Neutrophil (primary cell): ENCODE results near the gene NDOR1.

Source experiments
- H3K27ac ChIP-seq: fragments of 200-600 bp; sonication (generic); 2 replicates; pipeline ENCODE4 v1.5.1; 2016; ENCODE audit warnings: mild to moderate bottlenecking, moderate library complexity
- H3K27me3 ChIP-seq: fragments of 200-600 bp; sonication (generic); 2 replicates; pipeline ENCODE4 v1.6.0; 2016; ENCODE audit warnings: mild to moderate bottlenecking
- H3K36me3 ChIP-seq: fragments of 200-600 bp; sonication (generic); 2 replicates; pipeline ENCODE4 v1.5.1; 2017
- H3K4me1 ChIP-seq, 2 experiments: fragments of 200-600 bp in 1 of 2; sonication (generic) in 1 of 2; 1 replicate in 1 of 2; 2 replicates in 1 of 2; pipeline versions ENCODE4 v1.5.1 to v1.6.1; 2013 to 2016; ENCODE audit warnings: low read depth in 1 of 2, low read length in 1 of 2, mild to moderate bottlenecking in 1 of 2, moderate library complexity in 1 of 2; ENCODE audit not compliant: control insufficient read depth in 1 of 2, insufficient read depth in 1 of 2
- H3K4me3 ChIP-seq, 2 experiments: fragments of 200-600 bp in 1 of 2; sonication (generic) in 1 of 2; 1 replicate in 1 of 2; 2 replicates in 1 of 2; pipeline ENCODE4 v1.5.1; 2013 to 2016; ENCODE audit warnings: low read depth in 1 of 2, low read length in 1 of 2, mild to moderate bottlenecking in 1 of 2, moderate library complexity in 1 of 2
- H3K9me3 ChIP-seq: fragments of 200-600 bp; sonication (generic); 2 replicates; pipeline ENCODE4 v1.5.1; 2016
- CTCF ChIP-seq: fragments of 200-600 bp; sonication (generic); IDR thresholded peaks from 2 replicates; pipeline ENCODE4 v1.5.1; 2016; ENCODE audit warnings: antibody characterized with exemption

The NDOR1 gene

DNA sequence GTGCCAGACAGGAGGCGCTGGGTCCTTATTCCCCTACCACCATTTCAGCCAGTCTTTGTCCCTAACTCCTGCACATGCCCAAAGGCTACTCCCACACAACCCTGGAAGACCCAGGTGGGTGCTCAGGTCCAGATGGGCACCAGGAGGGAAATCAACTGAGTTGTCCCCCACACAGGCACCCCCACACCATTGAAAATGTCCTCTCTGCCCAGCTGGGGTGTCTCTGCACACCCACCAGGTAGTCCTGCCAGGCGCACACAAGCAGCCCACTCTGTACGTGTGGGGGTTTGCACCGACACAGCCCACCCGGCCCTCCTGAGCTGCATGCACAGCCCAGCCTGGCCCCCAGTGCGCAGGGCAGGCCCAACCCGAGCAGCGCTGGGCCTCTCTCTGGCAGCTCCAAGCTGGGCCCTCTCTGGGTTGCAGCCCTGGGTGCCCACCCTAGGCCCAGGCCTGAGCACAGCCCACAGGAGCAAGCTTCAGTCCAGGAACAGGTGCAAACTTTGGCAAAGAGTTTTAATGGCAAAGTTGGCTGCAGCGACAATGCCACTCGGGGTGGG, 14.3 kb downstream of the NDOR1 start:
- Histone ChIP-seq H3K27me3 (peaks cover 40% of the 10 kb centered on the region), H3K4me1 (peaks cover 15 to 30% of the 10 kb centered on the region in 2 experiments), H3K27ac (no peak overlapping the region), H3K36me3 (peaks cover 37% of the 10 kb centered on the region), H3K4me3 (no peak overlapping the region), H3K9me3 (no peaks in the 10 kb centered on the region)
- TF ChIP-seq CTCF, result no peak

- TF ChIP-seq CTCF, result no peak
- peaks cover 30% of the 10 kb centered on the region for H3K36me3 ChIP-seq
- no peak overlapping the region for H3K4me3 ChIP-seq
- H3K4me1 ChIP-seq, result peaks cover 15 to 30% of the 10 kb centered on the region in 2 experiments
- no peak overlapping the region for H3K27ac ChIP-seq
- H3K9me3 ChIP-seq, result no peaks in the 10 kb centered on the region
- H3K27me3 ChIP-seq, result peaks cover 46% of the 10 kb centered on the region
These were observed 15.0 kb downstream of the NDOR1 start for GRCh38 chr9:137220317-137221094.

DNA sequence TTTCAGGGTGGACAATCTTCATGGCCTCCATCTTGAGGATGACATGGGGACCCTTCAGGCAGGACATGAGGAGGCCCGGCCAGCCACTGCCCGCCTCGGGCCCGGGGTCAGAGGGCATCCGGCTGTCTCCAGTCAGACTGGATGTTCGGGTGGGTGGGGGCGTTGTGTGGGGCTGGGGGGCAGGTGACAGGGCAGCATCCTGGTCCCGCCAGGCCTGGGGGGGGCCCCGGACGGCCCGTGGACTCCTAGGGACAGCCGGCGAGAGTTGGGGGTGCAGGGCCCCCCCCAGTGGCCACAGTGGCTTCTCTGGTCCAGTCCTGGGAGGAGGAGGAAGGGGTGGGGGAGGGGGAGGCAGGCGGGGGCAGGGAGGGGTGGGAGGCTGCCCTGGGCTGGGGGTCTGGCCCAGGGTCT, 15.6 kb downstream of the NDOR1 start:
- Histone ChIP-seq H3K36me3 (peaks cover 24% of the 10 kb centered on the region), H3K27ac (no peak overlapping the region), H3K9me3 (no peaks in the 10 kb centered on the region), H3K27me3 (peaks cover 52% of the 10 kb centered on the region), H3K4me1 (peaks cover 15 to 30% of the 10 kb centered on the region in 2 experiments), H3K4me3 (no peak overlapping the region)
- TF ChIP-seq CTCF, result no peak

DNA sequence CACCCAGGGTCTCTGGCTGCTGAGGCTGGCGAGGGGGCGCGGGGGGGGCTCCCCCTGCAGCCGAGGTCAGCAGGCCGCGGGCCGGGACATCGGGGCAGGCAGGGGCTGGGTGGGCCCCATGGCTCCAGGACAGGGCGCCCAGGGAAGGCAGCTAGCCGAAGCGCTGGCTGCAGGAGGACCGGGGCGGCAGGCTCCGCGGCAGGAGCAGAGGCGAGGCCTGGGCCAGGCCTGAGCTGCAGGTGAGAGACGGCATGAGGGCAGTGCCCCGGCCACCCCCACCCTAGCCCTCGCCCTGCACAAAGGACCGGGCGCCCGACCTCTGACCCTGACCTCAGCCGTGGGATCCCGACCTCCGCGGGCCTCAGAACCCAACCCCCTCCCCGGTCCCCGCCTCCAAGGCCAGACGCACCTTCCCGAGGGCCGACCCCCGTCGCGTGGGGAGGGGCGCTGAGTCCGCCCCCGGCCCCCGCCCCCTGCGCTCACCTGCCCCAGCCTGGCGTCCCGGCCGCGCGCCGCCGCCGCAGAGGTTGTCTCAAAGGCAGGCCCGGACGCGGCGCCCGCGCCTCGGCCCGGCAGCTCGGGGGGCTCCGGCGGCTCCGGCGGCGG, 16.1 kb downstream of the NDOR1 start:
- TF ChIP-seq CTCF, result no peak
- Histone ChIP-seq H3K36me3 (peaks cover 19% of the 10 kb centered on the region), H3K27me3 (peaks cover 58% of the 10 kb centered on the region), H3K4me1 (peaks cover 15 to 30% of the 10 kb centered on the region in 2 experiments), H3K4me3 (no peak overlapping the region), H3K27ac (no peak overlapping the region), H3K9me3 (no peaks in the 10 kb centered on the region)

DNA sequence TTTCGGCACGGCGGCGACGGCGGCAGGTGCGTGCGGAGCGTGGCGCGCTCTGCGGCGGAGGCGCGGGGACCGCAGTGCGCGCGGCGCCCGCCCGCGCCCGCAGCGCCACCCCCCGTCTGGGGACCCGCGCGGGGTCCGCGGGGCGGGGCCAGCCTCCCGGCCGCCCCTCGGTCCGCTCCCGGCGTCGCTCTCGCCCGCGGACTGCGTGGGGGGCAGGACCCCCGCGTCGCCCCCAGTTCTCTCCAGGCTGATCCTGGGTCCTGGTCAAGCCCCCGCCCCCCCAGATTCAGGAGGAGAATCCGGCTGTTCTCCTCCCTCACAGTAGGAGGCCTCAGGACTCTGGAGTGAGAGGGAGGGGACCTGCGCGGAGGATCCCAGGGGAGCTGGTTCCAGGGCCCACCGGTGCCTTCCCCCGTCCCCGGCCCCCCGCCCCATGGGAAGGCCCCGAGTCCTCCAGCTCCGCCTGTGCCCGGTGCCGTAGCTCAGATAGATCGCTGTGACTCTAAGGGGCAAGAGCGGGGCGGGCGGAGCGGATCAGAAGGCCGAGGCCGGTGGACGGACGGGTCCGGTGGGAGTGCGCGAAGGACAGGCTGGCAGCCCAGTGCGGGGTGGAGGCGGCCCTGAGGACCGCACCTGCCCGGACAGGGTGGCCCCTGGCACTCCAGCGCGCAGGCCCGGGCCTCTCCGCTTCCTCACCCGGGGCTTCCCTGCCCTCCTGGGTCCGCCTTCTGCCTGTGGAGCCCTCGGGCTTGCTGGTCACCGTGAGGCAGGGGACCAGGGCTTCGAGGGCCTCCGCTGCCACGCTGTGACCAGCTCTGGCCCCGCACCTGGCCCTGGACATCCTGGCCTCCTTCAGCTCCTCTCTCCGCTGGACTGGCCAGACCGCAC, 16.9 kb downstream of the NDOR1 start, which contains the start of gene RNF208:
RNF208 (minus strand) TSS at position 51 of the 888 bp plus-strand sequence. CDS start 1,028 bp downstream, outside the sequence.
- Histone ChIP-seq H3K4me3 (peak within 1 kb of the TSS; percentile 84 to 94), H3K36me3 (peaks cover 11% of the 10 kb centered on the region), H3K27ac (peak within 1 kb of the TSS; percentile 87), H3K9me3 (no peaks in the 10 kb centered on the region), H3K27me3 (peaks cover 66% of the 10 kb centered on the region), H3K4me1 (peaks cover 15 to 30% of the 10 kb centered on the region in 2 experiments)
- no peak for TF ChIP-seq CTCF
